ENCODE results near the gene ETFRF1. TPM values are rescaled to one million over a fixed set of nuclear protein-coding genes. Genes with fewer than 3 reads are reported as not detected.

The ETFRF1 gene
- total RNA-seq, 2 donors from 2014 or later: 48.7 to 82.4 TPM

- Histone ChIP-seq H3K36me3 (no peaks in the 10 kb centered on the region), H3K27me3 (no peaks in the 10 kb centered on the region), H3K4me3 (no peak overlapping the region), H3K27ac (no peak overlapping the region), H3K4me1 (no peaks in the 10 kb centered on the region), H3K9me3 (no peaks in the 10 kb centered on the region)
- TF ChIP-seq CTCF (IDR thresholded peaks at IDR 0.05): no peak
- no peak for DNase-seq (ENCODE audit: low spot score)
Measured at GRCh38 chr12:25213338-25213737, 18.3 kb downstream of the ETFRF1 start.

DNA sequence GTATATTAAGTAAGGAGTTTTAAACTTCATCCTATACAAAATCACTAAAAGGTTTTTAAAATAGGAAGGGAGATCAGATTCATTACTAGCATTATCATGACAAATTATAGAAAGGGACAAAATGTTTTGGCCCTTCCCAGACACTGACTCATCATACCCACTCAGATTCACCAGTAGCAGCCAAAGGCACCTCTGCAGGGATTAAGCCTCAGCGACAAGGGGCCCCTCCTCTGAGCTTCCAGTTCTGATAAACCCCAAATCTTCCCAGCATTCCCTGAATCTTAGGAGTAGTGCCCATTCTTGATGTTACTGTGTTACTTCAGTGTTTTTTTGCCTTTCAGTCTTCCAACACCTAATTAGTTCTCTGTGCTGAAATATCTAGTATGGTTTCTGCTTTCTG, 41.2 kb downstream of the ETFRF1 start:
- peak overlapping the region; percentile 41 to 61 for H3K27ac ChIP-seq
- H3K27me3 ChIP-seq: no peaks in the 10 kb centered on the region
- no peak for TF ChIP-seq CTCF (IDR thresholded peaks at IDR 0.05)
- H3K4me3 ChIP-seq: no peak overlapping the region
- H3K36me3 ChIP-seq: peaks cover 4% of the 10 kb centered on the region
- H3K4me1 ChIP-seq: peaks cover 0 to 11% of the 10 kb centered on the region in 2 donors
- no peak for DNase-seq (ENCODE audit: low spot score)
- no peaks in the 10 kb centered on the region for H3K9me3 ChIP-seq

DNA sequence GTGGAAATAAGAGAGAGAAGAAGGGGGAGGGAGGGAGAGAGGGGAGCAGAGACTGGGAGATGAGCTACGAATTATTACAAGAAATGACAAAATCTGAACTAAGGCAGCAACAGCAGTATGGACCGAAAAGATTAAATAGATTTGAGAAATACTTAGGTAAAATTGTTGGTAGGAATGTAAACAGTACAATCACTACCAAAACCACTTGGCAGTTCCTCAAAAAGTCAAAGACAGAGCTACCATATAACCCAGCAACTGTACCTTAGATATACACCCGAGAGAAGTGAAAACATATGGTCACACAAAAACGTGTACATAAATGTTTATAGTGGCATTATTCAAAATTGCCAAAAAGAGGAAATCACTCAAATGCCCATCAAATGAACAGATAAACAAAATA, 41.6 kb downstream of the ETFRF1 start:
- Histone ChIP-seq H3K9me3 (no peaks in the 10 kb centered on the region), H3K27ac (peak overlapping the region in 1 of 2 donors; percentile 61)

DNA sequence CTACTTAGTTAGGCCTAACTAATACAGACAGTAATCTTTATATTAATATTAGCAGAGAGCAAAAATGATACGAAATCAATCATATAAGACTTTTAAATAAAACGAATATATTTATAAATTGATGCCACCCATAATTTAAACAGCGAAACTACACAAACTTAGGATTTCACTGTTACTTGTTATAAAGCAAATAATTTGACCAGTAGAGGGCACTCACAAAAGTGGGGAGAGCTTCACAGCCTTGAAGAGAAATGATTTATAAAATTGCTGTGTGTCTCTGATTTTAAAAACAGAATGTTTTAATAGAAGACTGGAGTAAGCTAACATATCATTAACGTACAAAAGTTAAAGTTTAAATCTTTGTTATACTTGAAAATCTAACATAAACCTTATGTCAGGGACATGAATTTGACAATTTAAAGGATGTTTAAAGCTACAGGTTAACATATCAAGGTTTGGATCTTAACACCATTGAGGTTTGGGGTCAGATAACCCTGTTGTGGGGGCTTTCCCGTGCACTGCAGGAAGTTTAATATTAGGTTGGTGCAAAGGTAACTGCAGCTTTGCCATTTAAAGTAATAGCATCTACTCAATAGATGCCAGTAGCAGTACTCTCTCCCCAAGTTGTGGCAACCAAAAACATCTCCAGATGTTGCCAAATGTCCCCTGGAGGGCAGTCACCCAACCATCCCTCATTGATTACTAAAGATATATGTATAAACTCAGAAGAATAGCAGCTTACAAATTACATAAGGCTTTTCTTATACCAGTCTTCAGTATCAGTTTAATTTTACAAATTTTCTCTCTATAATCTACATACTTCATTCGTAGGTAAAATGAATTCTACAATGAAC, 46.4 kb downstream of the ETFRF1 start:
- no peak for DNase-seq (ENCODE audit: low spot score)
- H3K27me3 ChIP-seq: no peaks in the 10 kb centered on the region
- peaks cover 0 to 2% of the 10 kb centered on the region in 2 donors for H3K4me1 ChIP-seq
- H3K36me3 ChIP-seq: peaks cover 4% of the 10 kb centered on the region
- TF ChIP-seq CTCF (IDR thresholded peaks at IDR 0.05): peak; percentile 45 to 70
- H3K27ac ChIP-seq: no peak overlapping the region
- H3K9me3 ChIP-seq: no peaks in the 10 kb centered on the region
- no peak overlapping the region for H3K4me3 ChIP-seq

More for the DNA sequence above, 41.6 kb downstream of the ETFRF1 start:
- peaks cover 4% of the 10 kb centered on the region for H3K36me3 ChIP-seq
- DNase-seq (ENCODE audit: low spot score): no peak
- peaks cover 0 to 11% of the 10 kb centered on the region in 2 donors for H3K4me1 ChIP-seq
- no peaks in the 10 kb centered on the region for H3K27me3 ChIP-seq
- TF ChIP-seq CTCF (IDR thresholded peaks at IDR 0.05): no peak
- no peak overlapping the region for H3K4me3 ChIP-seq

- Histone ChIP-seq H3K9me3 (no peaks in the 10 kb centered on the region), H3K4me3 (no peak overlapping the region), H3K27ac (no peak overlapping the region), H3K36me3 (no peaks in the 10 kb centered on the region), H3K27me3 (no peaks in the 10 kb centered on the region), H3K4me1 (no peaks in the 10 kb centered on the region)
- DNase-seq (ENCODE audit: low spot score): no peak
- TF ChIP-seq CTCF (IDR thresholded peaks at IDR 0.05): no peak
Measured at GRCh38 chr12:25242981-25243679, 48.1 kb downstream of the ETFRF1 start.
